Smooth muscle cell (in vitro differentiated cells): ENCODE data around the gene TRPM8. TPM values are rescaled to one million over a fixed set of nuclear protein-coding genes. Genes with fewer than 3 reads are reported as not detected.

Experiments used
- DNase-seq: peaks from one replicate; lab custom pipeline; 2025; ENCODE audit not compliant: unreplicated experiment; lab: John Stamatoyannopoulos, UW
- H2AFZ ChIP-seq: fragments of 200-600 bp; sonication (generic); 2 replicates; pipeline ENCODE4 v1.6.0; 2016; ENCODE audit warnings: antibody characterized with exemption, low read depth, mild to moderate bottlenecking
- H3F3A ChIP-seq: fragments of 200-600 bp; sonication (generic); 2 replicates; pipeline ENCODE4 v1.6.0; 2017; ENCODE audit warnings: antibody characterized with exemption, low read depth
- H3K27ac ChIP-seq: fragments of 200-600 bp; sonication (generic); 2 replicates; pipeline ENCODE4 v1.5.1; 2016; ENCODE audit warnings: low read depth, mild to moderate bottlenecking
- H3K27me3 ChIP-seq: fragments of 200-600 bp; sonication (generic); 2 replicates; pipeline ENCODE4 v1.6.1; 2016; ENCODE audit warnings: low read depth, mild to moderate bottlenecking
- H3K36me3 ChIP-seq: fragments of 200-600 bp; sonication (generic); 2 replicates; pipeline ENCODE4 v1.5.1; 2016; ENCODE audit warnings: low read depth
- H3K4me1 ChIP-seq: fragments of 200-600 bp; sonication (generic); 2 replicates; pipeline ENCODE4 v1.5.1; 2016; ENCODE audit warnings: low read depth
- H3K4me2 ChIP-seq: fragments of 200-600 bp; sonication (generic); 2 replicates; pipeline ENCODE4 v1.6.0; 2016; ENCODE audit warnings: mild to moderate bottlenecking
- H3K4me3 ChIP-seq: fragments of 200-600 bp; sonication (generic); 2 replicates; pipeline ENCODE4 v1.5.1; 2016; ENCODE audit warnings: mild to moderate bottlenecking
- H3K79me2 ChIP-seq: fragments of 200-600 bp; sonication (generic); 2 replicates; pipeline ENCODE4 v1.6.0; 2016; ENCODE audit warnings: low read depth, mild to moderate bottlenecking
- H3K9ac ChIP-seq: fragments of 200-600 bp; sonication (generic); 2 replicates; pipeline ENCODE4 v1.6.0; 2016; ENCODE audit warnings: low read depth
- H3K9me3 ChIP-seq: fragments of 200-600 bp; sonication (generic); replicated peaks from 2 replicates; pipeline ENCODE4 v1.5.1; 2016; ENCODE audit warnings: low read depth
- H4K20me1 ChIP-seq: fragments of 200-600 bp; sonication (generic); 2 replicates; pipeline ENCODE4 v1.6.0; 2016; ENCODE audit warnings: low read depth
- WGBS: methylation state at CpG from one replicate; pipeline ENCODE4 v1.1.7; 2016; ENCODE audit warnings: low lambda C conversion rate; 5-methylcytosine and 5-hydroxymethylcytosine counted together
- polyA plus RNA-seq: library from polyadenylated mRNA; unstranded; fragments of >200 nt; fragmentation: Nextera tagmentation; extraction: Ambion mirVana; gene quantifications from 2 replicates; pipeline ENCODE4 v1.2.1, GENCODE V29; 2016
- total RNA-seq: library from RNA; depleted of rRNA; stranded (reverse); fragments of >200 nt; gene quantifications from 2 replicates; pipeline ENCODE4 v1.2.3, GENCODE V29; 2014
- TF ChIP-seq, protein P1 (sequence below): fragments of 200-600 bp; sonication (generic); IDR thresholded peaks from 2 replicates; pipeline ENCODE4 v1.5.1; 2017; ENCODE audit warnings: borderline replicate concordance, mild to moderate bottlenecking, antibody characterized with exemption; ENCODE audit not compliant: insufficient read depth, poor library complexity, severe bottlenecking

The TRPM8 gene
- total and polyA plus RNA-seq, 2 experiments from 2014 or later, result not detected

DNA sequence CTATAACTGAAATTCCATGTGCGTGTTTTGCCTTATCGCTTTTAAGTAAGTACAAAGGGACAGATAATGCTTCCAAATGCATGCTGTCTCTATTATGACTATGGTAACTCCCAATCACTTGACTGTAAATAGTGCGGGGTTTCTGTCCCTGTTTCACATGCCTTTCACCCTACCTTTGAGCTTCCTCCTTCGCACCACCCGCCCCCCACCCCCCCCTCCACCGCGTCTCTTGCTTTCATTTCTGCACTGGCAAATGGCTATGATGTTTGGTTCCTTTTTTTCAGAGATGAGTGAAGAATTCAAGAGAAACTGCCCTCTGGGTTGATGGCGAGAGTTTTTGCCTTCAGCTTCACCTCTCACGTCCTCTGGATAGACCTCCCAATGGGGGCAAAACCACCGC is 108.3 kb downstream of the TRPM8 start:
- H3K4me2 ChIP-seq, result no peak overlapping the region
- no peak for DNase-seq
- no peaks in the 10 kb centered on the region for H3K36me3 ChIP-seq
- no peak overlapping the region for H3K4me3 ChIP-seq
- TF ChIP-seq, protein P1, sequence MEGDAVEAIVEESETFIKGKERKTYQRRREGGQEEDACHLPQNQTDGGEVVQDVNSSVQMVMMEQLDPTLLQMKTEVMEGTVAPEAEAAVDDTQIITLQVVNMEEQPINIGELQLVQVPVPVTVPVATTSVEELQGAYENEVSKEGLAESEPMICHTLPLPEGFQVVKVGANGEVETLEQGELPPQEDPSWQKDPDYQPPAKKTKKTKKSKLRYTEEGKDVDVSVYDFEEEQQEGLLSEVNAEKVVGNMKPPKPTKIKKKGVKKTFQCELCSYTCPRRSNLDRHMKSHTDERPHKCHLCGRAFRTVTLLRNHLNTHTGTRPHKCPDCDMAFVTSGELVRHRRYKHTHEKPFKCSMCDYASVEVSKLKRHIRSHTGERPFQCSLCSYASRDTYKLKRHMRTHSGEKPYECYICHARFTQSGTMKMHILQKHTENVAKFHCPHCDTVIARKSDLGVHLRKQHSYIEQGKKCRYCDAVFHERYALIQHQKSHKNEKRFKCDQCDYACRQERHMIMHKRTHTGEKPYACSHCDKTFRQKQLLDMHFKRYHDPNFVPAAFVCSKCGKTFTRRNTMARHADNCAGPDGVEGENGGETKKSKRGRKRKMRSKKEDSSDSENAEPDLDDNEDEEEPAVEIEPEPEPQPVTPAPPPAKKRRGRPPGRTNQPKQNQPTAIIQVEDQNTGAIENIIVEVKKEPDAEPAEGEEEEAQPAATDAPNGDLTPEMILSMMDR, result no peak
- H3K9ac ChIP-seq, result no peak overlapping the region
- 96% methylated on average over 10 of the region's 10 CpGs for WGBS
- H3K9me3 ChIP-seq, result no peaks in the 10 kb centered on the region
- no peaks in the 10 kb centered on the region for H4K20me1 ChIP-seq
- H3K79me2 ChIP-seq, result no peaks in the 10 kb centered on the region
- no peaks in the 10 kb centered on the region for H3F3A ChIP-seq
- H3K27ac ChIP-seq, result no peak overlapping the region
- no peaks in the 10 kb centered on the region for H3K4me1 ChIP-seq
- no peaks in the 10 kb centered on the region for H3K27me3 ChIP-seq
- no peak overlapping the region for H2AFZ ChIP-seq

DNA sequence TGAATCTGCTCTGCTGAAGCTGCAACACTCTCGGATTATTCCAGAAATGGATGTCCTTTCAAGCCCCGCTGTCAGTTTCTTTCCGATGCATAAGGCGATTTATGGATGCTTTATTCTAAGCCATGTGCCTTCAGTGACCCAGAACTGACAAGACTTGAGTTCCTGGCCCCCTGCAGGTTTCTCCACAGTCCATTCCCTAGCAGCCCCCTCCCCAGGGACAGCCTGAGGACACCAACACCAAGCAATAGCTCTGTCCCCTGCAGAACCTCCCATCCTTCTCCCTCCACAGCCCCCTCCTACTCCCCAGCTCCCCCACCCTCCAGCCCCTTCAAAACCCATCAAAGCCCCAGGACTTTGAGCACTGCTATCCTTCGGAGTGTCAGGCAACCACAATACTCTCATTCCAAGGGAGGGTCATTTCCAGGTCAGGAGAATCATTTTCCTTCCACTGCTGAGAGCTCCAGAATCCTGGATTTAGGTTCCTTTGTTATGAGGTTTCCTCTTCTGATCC is 108.8 kb downstream of the TRPM8 start:
- Histone ChIP-seq H3K4me3 (no peak overlapping the region), H3K27ac (no peak overlapping the region), H3K4me2 (no peak overlapping the region), H3K36me3 (no peaks in the 10 kb centered on the region), H3K9ac (no peak overlapping the region), H3K79me2 (no peaks in the 10 kb centered on the region), H3F3A (no peaks in the 10 kb centered on the region), H3K4me1 (no peaks in the 10 kb centered on the region), H4K20me1 (no peaks in the 10 kb centered on the region), H3K27me3 (no peaks in the 10 kb centered on the region), H2AFZ (no peak overlapping the region), H3K9me3 (no peaks in the 10 kb centered on the region)
- 90% methylated on average over 5 of the region's 5 CpGs for WGBS
- no peak for DNase-seq
- TF ChIP-seq, protein P1, result no peak

DNA sequence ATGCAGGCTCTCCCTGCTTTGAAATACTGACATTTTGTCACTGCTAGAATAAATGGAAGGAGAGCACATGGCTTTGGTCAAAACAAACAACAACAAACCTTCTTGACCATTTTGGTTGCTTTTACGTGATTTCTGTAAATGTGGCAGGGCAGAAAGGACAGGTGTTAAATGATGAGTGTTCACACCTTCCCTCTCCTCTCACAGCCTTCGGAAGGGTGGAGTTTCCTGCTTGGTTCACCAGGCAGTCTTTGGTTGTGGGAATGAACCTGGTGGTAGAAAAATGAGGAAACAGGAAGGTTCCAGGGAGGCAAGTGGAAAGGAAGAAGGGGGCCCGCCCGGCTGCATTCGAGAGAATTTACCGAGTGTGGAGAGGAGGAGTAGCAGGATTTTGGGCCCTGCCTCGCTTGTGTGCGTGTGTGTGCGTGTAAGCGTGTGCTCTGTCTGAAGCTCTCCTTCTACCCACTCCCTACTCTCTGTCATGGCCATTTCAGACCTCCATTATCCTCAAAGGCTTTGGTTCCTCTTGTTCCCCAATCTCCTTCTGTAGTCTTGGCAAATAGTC is 109.6 kb downstream of the TRPM8 start:
- no peaks in the 10 kb centered on the region for H3K27me3 ChIP-seq
- no peaks in the 10 kb centered on the region for H3F3A ChIP-seq
- H3K4me2 ChIP-seq, result no peak overlapping the region
- no peaks in the 10 kb centered on the region for H3K9me3 ChIP-seq
- no peaks in the 10 kb centered on the region for H3K4me1 ChIP-seq
- no peak overlapping the region for H3K9ac ChIP-seq
- H3K79me2 ChIP-seq, result no peaks in the 10 kb centered on the region
- no peak overlapping the region for H3K27ac ChIP-seq
- DNase-seq, result no peak
- no peak overlapping the region for H2AFZ ChIP-seq
- no peaks in the 10 kb centered on the region for H4K20me1 ChIP-seq
- WGBS, result 95% methylated on average over 10 of the region's 10 CpGs
- TF ChIP-seq, protein P1, result no peak
- no peak overlapping the region for H3K4me3 ChIP-seq
- H3K36me3 ChIP-seq, result no peaks in the 10 kb centered on the region

DNA sequence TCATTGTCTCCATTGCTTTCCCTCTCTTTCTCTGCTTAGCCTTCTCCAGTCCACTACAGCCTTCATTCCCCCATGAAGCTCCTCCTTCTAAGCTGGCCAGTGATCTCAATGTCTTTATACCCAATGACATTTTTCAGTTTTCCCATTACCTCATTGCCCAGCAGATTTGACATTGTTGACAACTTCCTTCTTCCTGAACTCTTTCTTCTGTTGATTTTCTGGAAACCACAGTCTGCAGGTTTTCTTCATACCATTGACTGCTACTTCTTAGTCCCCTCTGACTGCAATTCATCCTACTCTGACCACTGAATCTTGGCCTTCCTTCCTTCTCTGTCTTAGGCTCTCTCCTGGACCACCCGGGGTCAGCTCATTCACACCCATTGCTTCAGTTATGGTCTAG is 110.5 kb downstream of the TRPM8 start:
- Histone ChIP-seq H3K79me2 (no peaks in the 10 kb centered on the region), H3K9me3 (no peaks in the 10 kb centered on the region), H4K20me1 (no peaks in the 10 kb centered on the region), H3F3A (no peaks in the 10 kb centered on the region), H3K27me3 (no peaks in the 10 kb centered on the region), H2AFZ (no peak overlapping the region), H3K36me3 (no peaks in the 10 kb centered on the region), H3K9ac (no peak overlapping the region), H3K4me1 (no peaks in the 10 kb centered on the region), H3K4me2 (no peak overlapping the region), H3K27ac (no peak overlapping the region), H3K4me3 (no peak overlapping the region)
- DNase-seq, result no peak
- TF ChIP-seq, protein P1, result no peak
- WGBS, result 97% methylated on average over 1 of the region's 1 CpG
